GM18858 (cell line): ENCODE results near the gene TMSB4X.
"Not testable (repeated sequence)": the region's sequence is repeated elsewhere in the genome, so short reads cannot be mapped to it uniquely, and the experiment has no call there.

Source experiments
- ATAC-seq: cut with Tn5 transposase; IDR thresholded peaks from one replicate; pipeline ENCODE4 v1.9.1; 2021; ENCODE audit not compliant: unreplicated experiment

TMSB4X gene

GRCh38 chrX:12974796-12975669 lies at the start of gene TMSB4X:
Gene TMSB4X (plus strand): TSS chrX:12975110.
- no peak for ATAC-seq

GRCh38 chrX:12929701-12930100 lies 45.2 kb upstream of the TMSB4X start:
- ATAC-seq = no peak

- ATAC-seq = no peak
These were observed 44.8 kb upstream of the TMSB4X start for GRCh38 chrX:12930150-12930549.

DNA sequence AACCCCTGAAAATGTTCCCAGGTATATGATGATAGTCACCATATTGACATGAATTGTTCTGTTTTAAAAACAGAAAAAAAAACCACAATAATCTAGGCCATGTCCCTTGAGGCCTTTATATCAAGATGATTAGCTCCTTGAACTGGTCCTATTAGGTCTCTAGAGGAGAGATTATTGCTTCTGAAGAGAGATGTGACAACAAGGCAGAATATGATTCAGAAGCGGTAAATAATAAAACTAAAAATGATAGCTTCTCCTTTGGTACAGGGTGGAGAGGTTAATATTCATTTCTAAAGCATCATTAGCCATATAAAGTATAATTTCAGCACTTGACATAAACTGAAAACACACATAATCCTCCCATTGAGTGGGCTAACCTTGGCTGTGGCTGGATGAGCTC lies 42.7 kb upstream of the TMSB4X start:
- no peak for ATAC-seq

- no peak for ATAC-seq
These were observed 40.1 kb upstream of the TMSB4X start for GRCh38 chrX:12934850-12935249.

GRCh38 chrX:12936947-12937346 lies 38.0 kb upstream of the TMSB4X start:
- ATAC-seq = no peak

DNA sequence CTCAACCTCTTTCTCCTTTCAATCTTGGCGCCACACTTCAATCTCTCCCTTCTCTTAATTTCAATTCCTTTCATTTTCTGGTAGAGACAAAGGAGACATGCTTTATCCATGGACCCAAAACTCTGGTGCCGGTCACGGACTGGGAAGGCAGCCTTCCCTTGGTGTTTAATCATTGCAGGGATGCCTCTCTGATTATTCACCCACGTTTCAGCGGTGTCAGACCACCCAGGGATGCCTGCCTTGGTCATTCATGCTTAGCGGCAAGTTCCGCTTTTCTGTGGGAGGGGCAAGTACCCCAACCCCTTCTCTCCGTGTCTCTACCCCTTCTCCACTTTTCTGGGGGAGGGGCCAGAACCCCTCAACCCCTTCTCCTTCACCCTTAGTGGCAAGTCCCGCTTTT lies 34.4 kb upstream of the TMSB4X start:
- ATAC-seq = not testable (repeated sequence)

- ATAC-seq = not testable (repeated sequence)
These were observed 31.3 kb upstream of the TMSB4X start for GRCh38 chrX:12943592-12943991.

DNA sequence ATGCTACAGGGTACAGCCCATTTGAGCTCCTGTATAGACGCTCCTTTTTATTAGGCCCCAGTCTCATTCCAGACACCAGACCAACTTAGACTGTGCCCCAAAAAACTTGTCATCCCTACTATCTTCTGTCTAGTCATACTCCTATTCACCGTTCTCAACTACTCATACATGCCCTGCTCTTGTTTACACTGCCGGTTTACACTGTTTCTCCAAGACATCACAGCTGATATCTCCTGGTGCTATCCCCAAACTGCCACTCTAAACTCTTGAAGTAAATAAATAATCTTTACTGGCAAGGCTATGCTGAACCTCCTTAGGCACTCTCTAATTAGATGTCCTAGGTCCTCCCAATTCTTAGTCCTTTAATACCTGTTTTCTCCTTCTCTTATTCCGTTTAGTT lies 30.5 kb upstream of the TMSB4X start:
- ATAC-seq = not testable (repeated sequence)

- no peak for ATAC-seq
These were observed 29.4 kb upstream of the TMSB4X start for GRCh38 chrX:12945494-12945893.

DNA sequence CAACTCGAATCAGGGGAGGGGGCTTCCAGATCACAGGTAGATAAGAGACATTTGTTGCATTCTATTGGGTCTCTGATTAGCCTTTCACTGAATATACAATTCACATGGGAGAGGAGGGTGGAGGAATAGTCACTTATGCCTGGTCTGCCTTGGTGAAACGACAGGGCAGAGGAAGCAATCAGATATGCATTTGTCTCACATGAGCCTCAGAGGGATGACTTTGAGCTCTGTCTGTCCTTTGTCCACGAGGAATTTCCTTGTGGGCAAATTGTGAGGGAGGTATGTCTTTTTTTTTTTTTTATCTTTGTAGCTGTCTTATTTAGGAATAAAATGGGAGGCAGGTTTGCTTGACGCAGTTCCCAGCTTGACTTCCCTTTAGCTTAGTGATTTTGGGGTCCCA lies 28.5 kb upstream of the TMSB4X start:
- ATAC-seq = no peak

DNA sequence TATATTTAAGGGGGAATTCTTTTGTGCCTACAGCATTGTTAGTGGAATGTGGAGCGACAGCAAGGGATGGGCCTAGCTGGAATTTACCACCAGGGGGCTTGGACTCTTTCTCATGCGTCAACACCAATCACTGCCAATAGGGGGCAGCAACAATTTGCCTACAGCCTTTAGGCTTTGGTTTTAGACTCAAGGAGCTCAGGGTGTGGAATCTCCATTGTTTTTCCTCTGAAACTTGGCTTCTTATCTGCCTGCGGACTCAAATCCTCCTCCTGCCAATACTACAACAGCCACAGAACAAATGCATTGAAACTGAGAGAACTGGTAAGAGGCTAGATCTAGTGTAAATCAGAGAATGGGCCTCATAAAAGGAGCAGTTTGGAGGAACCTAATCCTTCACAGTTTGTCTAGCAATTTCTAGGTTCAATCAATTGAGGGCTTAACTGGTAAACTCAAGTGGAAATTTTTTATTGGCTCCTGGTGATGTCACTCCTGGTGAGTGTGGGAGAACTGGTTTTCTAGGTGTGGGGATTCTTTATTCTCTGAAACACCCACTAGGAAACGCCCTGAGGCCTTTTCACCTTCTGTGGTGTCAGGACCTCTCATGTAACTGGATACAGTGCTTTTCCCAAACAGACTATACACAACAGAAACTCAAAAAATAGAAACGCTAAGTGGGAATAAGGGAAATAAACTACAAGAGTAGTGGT lies 27.9 kb upstream of the TMSB4X start:
- ATAC-seq = no peak

- ATAC-seq = no peak
These were observed 27.2 kb upstream of the TMSB4X start for GRCh38 chrX:12947545-12948235.

DNA sequence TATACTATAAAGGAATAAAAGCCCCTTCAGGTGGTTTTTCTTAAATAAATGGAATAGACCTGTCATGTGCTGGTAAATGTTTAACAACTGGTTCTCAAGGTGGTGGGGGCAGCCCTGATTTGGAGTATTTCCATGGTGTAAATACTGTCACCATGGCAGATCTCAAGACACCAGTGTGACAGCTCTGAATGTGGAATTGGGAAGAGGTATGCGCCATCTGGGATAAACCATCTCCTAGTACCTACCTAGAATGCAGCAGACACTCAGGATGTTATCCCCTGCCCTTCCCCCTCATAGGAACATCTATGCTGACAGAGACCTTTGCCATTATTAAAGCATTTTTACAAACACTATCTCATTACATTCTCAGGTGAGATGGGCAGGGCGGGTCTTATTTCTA lies 26.4 kb upstream of the TMSB4X start:
- ATAC-seq = no peak

GRCh38 chrX:12949205-12949926 lies 25.5 kb upstream of the TMSB4X start:
- ATAC-seq = no peak

DNA sequence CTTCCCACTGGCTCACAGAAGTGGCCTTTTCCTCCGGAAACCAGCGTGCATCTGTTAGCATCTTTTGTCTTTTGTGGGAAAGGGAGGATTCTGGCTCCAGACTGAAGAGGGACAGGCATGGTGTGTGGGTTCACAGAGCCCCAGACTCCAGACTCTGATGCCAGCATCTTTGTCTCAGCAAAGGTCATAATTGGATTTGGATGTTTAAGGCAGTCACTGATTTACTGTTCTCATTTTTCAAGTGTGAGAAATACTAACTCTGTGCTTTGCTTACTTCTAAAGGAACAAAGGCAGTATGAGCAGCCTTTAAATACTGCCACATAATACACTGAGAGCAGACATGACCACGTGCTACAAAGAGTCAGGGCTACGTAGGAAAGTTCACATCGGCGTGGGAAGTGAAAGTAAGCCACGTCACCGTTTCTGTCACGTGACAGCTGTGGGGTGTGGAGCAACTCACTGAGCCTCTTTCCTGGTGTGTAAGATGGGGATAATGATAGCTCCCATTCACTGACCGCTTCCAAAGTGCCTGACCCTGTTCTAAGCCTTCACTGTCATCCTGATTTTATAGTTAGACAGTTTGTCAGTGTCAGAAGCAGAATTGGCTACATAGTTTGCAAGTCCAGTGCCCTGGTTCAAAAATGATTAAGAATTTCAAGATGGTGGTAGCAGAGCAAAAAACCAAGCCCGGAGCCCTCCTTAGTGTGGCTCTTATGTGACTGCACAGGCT lies 24.8 kb upstream of the TMSB4X start:
- ATAC-seq = peak; percentile 50

DNA sequence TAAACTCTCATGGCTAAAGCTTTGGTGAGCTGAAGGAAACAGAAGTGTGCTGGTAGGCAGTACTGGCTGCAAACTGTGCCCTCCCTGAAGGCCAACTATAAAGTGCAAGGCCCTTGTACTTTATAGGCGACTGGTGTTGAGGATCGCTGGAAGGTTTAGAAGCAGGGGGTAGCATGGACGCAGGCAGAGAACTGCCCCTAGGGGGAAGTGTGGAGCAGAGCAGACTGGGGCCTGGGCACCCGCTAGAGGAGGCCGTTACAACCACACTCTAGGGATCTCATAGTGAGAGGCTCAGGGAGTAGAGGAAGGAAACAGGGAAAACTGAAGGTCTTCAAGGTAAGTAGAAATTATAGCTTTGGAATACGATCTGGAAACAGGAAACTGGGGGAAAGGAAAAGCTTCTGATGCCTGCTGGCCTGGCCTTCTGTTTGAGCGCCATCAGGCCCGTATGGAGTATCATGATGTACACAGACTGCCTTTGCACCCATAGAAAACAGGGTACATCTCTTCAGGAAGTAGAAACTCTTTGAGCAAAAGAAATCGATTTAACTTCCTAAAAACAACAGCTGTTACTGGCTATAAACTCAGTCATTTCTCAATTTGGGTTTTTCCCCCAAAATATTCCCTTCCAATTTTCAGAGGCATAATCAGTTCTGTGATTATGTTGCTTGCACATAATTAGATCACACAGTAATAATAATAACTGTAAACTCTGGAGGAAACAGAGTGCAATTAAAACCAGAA lies 23.9 kb upstream of the TMSB4X start:
- peak; percentile 35 for ATAC-seq

- no peak for ATAC-seq
These were observed 23.3 kb upstream of the TMSB4X start for GRCh38 chrX:12951595-12951975.

GRCh38 chrX:12953420-12953819 lies 21.5 kb upstream of the TMSB4X start:
- no peak for ATAC-seq

DNA sequence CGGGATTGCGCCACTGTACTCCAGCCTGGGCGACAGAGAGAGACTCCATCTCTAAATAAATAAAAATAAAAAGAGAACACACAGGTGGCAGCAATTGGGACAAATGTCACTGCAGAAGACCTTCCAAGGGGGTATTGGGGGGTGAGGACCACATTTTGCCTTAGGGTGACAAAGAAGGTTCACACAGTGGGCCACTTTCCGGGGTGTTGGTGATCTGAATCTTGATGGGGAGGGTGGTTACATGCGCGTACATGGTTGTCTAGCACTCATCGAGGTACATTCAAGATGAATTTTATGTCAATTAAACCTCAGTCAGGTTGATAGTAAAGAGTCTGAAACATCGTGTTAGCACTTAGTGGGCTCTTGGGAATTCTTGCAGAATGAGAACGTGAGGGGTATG lies 20.5 kb upstream of the TMSB4X start:
- no peak for ATAC-seq
